ENCODE results near the gene ZNF205. TPM values are rescaled to one million over a fixed set of nuclear protein-coding genes. Genes with fewer than 3 reads are reported as not detected.

The ZNF205 gene
- total RNA-seq, 1 donor from 2014 or later, result 16.7 TPM

- peaks cover 13% of the 10 kb centered on the region for H3K27me3 Mint-ChIP-seq (ENCODE audit: low read depth)
Measured at GRCh38 chr16:3084491-3084890, 27.9 kb upstream of the ZNF205 start.

GRCh38 chr16:3084969-3085670 is 27.3 kb upstream of the ZNF205 start:
- TF ChIP-seq CTCF (IDR thresholded peaks at IDR 0.05; ENCODE audit: unreplicated experiment), result no peak
- Mint-ChIP-seq H3K27ac (no peak overlapping the region), H3K36me3 (no peaks in the 10 kb centered on the region), H3K4me3 (no peak overlapping the region), H3K9me3 (no peaks in the 10 kb centered on the region), H3K27me3 (ENCODE audit: low read depth) (peaks cover 9% of the 10 kb centered on the region), H3K4me1 (peaks cover 14% of the 10 kb centered on the region)
- no peak for DNase-seq (ENCODE audit: low spot score in 2 of 2, unreplicated experiment in 2 of 2)

More at GRCh38 chr16:3084491-3084890, 27.9 kb upstream of the ZNF205 start:
- no peaks in the 10 kb centered on the region for H3K9me3 Mint-ChIP-seq
- no peak overlapping the region for H3K4me3 Mint-ChIP-seq
- no peak for TF ChIP-seq CTCF (IDR thresholded peaks at IDR 0.05; ENCODE audit: unreplicated experiment)
- H3K27ac Mint-ChIP-seq, result no peak overlapping the region
- H3K36me3 Mint-ChIP-seq, result no peaks in the 10 kb centered on the region
- DNase-seq (ENCODE audit: low spot score in 2 of 2, unreplicated experiment in 2 of 2), result no peak
- peaks cover 14% of the 10 kb centered on the region for H3K4me1 Mint-ChIP-seq

DNA sequence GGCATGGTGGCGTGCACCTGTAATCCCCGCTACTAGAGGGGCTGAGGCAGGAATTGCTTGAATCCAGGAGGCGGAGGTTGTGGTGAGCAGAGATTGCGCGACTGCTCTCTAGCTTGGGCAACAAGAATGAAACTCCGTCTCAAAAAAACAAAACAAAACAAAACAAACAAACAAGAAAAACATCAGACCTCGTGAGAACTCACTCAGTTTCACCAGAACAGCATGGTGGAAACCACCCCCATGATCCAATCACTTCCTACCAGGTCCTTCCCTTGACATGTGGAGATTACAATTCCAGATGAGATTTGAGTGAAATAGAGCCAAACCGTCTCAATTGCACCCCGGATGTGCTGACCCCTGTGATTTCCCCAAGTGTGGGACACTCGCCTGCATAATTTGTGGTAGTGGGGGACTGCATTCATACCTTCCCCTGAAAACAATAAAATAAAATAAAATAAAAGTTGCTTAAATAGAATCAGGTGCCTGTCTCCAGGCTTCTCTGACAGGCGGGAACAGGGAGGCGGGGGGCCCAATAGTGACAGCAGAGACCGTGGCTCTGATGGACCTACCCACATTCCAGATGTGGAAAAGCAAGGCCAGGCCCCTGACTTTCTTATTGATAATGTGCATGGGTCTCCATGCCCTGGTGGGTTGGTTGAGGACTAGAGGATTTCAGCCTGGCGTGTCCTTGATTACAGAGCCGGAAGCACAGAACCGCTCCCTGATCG is 26.4 kb upstream of the ZNF205 start:
- H3K27ac Mint-ChIP-seq, result no peak overlapping the region
- peaks cover 14% of the 10 kb centered on the region for H3K4me1 Mint-ChIP-seq
- H3K9me3 Mint-ChIP-seq, result no peaks in the 10 kb centered on the region
- H3K36me3 Mint-ChIP-seq, result no peaks in the 10 kb centered on the region
- DNase-seq (ENCODE audit: low spot score in 2 of 2, unreplicated experiment in 2 of 2), result no peak
- no peak for TF ChIP-seq CTCF (IDR thresholded peaks at IDR 0.05; ENCODE audit: unreplicated experiment)
- H3K4me3 Mint-ChIP-seq, result no peak overlapping the region
- H3K27me3 Mint-ChIP-seq (ENCODE audit: low read depth), result peaks cover 3% of the 10 kb centered on the region

DNA sequence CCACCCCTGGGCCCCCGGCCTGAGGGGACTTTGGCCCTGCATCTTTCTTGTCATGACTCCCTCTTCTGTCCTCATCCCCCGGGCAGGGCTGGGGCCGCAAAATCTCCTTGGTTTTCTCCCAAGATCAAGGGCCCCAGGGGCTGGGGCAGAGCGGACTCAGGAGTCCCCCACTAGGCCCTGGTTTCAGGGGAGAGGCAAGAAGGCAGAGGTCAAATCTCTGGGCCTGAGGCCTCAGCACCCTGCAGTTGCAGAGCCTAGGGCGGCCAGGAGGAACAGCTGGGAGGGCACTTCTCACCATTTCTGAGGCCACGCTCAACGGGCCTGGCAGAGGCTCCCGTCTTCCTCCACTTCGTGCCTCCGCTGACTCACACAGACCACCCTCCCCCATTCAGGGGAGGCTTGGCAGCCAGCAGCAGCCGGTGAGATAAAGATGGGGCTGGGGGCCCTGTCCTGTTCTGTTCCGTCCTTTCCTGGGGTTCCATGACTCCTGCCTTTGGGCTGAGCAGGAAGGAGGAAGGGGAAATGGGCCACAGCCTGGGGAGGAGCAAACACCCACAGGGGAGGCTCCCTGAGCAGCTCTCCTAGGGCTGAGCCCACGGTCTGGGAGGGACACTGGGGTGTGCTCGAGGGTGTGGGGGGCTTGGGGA is 25.7 kb upstream of the ZNF205 start:
- H3K9me3 Mint-ChIP-seq, result no peaks in the 10 kb centered on the region
- peaks cover 14% of the 10 kb centered on the region for H3K4me1 Mint-ChIP-seq
- H3K27ac Mint-ChIP-seq, result no peak overlapping the region
- no peaks in the 10 kb centered on the region for H3K27me3 Mint-ChIP-seq (ENCODE audit: low read depth)
- no peak for TF ChIP-seq CTCF (IDR thresholded peaks at IDR 0.05; ENCODE audit: unreplicated experiment)
- H3K4me3 Mint-ChIP-seq, result no peak overlapping the region
- DNase-seq (ENCODE audit: low spot score in 2 of 2, unreplicated experiment in 2 of 2), result no peak
- H3K36me3 Mint-ChIP-seq, result no peaks in the 10 kb centered on the region

DNA sequence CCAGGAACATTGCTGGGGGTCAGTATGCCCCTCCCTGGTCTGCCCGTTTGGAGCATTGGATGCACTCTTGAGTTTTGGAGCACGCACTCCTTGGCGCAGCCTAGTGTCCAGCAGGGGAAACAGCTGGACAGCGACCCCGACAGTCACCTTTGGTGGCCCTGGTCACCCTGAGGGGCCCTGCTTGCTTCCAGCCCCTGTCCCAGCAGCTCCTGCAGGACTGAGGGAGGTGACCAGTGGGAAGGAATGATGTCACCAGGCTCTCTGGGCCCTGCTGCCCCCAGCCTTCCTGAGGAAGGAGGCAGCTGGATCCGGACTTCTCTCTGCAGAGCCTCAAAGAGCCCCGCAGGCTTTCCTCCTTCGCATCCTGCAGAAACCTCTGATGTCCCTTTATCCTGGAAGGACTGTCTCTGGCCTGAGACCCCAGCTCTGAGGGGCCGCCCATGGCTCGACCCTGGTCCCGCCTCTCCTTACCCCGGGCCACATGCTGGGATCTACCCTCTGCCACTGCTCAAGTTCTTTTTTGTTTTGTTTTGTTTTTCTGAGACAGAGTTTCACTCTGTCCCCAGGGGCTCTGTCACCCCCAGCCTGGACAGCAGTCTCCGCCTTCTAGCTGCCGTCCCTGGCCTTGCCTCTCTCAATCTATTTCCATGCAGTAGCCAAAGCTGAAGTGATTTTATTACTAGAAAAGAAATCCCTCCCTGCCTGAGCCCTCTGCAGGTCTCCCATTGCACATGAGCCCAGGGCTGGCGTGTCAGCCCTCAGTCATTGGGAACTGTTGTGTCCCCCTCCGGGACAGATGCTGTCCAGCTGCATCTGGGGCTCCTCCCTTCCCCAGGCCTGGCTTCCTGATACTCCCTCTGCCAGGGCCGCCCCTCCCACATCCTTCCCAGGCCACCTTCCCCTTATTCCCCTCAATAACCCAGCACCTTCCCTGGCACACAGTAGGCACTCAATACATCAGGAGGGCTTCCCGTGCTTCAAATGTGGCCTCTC is 24.8 kb upstream of the ZNF205 start:
- Mint-ChIP-seq H3K4me3 (peak overlapping the region; percentile 20), H3K27ac (no peak overlapping the region), H3K4me1 (peaks cover 14% of the 10 kb centered on the region), H3K9me3 (no peaks in the 10 kb centered on the region), H3K27me3 (ENCODE audit: low read depth) (no peaks in the 10 kb centered on the region), H3K36me3 (no peaks in the 10 kb centered on the region)
- no peak for TF ChIP-seq CTCF (IDR thresholded peaks at IDR 0.05; ENCODE audit: unreplicated experiment)
- no peak for DNase-seq (ENCODE audit: low spot score in 2 of 2, unreplicated experiment in 2 of 2)
